Right lung (tissue), 5 donors: ENCODE measurements around the gene TPH2. TPM values are rescaled to one million over a fixed set of nuclear protein-coding genes. Genes with fewer than 3 reads are reported as not detected.

ENCODE experiments used
- polyA plus RNA-seq, 5 donors: library from polyadenylated mRNA; unstranded; fragments of 120-200 nt; gene quantifications; one replicate each; pipeline versions ENCODE4 v1.2.1 to v1.2.3, GENCODE V29; 2013; ENCODE audit warnings: inconsistent platforms in 1 of 5, low replicate concordance in 1 of 5; ENCODE audit not compliant: insufficient read length in 5 of 5, insufficient read depth in 1 of 5

The TPH2 gene
- polyA plus RNA-seq, 5 donors: 0.13 to 0.35 (median 0.20) TPM; not detected in 1

Other genes starting within 250 kb of the TPH2 start
- 10 to 100 TPM; 41.9 to 55.3 (median 52.7) TPM for gene RAB21, start 184.0 kb upstream of the TPH2 start, polyA plus RNA-seq
- gene TBC1D15, start 99.1 kb upstream of the TPH2 start, polyA plus RNA-seq: 10 to 100 TPM; 34.2 to 69.1 (median 60.9) TPM